Retinal pigment epithelial cell (primary cell): ENCODE results near the gene COX14.

Experiments
- DNase-seq: peaks from one replicate; pipeline ENCODE4 v3.0.0-alpha.2; 2010; ENCODE audit warnings: low read depth
- H3K4me3 ChIP-seq: 2 replicates; pipeline ENCODE4 v1.5.1; 2011; ENCODE audit warnings: mild to moderate bottlenecking, low read length, control low read depth, moderate library complexity
- TF ChIP-seq, protein P1 (sequence below): conservative IDR thresholded peaks from 2 replicates; pipeline ENCODE4 v1.5.1; 2011; ENCODE audit warnings: low read depth, low read length, control low read depth, inconsistent platforms

COX14 gene

DNA sequence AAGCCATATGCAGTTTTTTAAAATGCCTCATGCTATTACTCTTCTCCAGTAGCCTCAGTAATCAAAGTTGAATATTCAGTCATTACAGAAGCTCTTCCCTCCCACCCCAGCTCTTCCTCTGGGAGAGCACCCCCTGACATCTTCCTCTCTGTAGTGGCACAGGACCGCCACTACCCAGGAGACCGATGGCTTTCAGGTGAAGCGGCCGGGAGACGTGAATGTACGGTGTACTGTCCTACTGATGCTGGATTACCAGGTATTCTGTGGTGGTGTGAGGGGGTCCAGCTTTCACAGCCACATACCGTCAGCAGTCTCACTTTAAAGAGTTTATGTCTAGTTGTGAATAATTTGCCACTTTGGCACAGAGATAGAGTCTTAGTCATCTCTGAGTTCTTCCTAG, 22.3 kb upstream of the COX14 start:
- H3K4me3 ChIP-seq, result no peak overlapping the region
- TF ChIP-seq, protein P1, sequence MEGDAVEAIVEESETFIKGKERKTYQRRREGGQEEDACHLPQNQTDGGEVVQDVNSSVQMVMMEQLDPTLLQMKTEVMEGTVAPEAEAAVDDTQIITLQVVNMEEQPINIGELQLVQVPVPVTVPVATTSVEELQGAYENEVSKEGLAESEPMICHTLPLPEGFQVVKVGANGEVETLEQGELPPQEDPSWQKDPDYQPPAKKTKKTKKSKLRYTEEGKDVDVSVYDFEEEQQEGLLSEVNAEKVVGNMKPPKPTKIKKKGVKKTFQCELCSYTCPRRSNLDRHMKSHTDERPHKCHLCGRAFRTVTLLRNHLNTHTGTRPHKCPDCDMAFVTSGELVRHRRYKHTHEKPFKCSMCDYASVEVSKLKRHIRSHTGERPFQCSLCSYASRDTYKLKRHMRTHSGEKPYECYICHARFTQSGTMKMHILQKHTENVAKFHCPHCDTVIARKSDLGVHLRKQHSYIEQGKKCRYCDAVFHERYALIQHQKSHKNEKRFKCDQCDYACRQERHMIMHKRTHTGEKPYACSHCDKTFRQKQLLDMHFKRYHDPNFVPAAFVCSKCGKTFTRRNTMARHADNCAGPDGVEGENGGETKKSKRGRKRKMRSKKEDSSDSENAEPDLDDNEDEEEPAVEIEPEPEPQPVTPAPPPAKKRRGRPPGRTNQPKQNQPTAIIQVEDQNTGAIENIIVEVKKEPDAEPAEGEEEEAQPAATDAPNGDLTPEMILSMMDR, result no peak
- DNase-seq, result no peak

DNA sequence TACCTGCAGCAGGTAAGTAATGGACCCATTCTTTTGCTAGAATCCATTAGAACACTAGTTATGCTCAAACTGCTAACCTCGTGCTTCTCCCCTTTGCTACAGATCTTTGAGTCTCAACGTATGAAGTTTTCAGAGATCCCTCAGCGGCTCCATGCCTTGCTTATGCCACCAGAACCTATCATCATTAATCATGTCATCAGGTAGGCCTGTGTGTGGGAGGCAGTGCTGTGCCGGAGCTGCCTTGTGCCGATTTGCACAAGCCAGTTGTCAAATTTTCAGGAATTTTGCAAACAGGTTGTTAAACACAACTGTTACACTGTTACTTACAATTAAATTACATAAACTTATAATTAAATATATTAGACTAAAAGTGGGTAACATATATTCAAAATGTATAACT, 21.6 kb upstream of the COX14 start:
- no peak overlapping the region for H3K4me3 ChIP-seq
- DNase-seq, result no peak
- TF ChIP-seq, protein P1, result no peak

DNA sequence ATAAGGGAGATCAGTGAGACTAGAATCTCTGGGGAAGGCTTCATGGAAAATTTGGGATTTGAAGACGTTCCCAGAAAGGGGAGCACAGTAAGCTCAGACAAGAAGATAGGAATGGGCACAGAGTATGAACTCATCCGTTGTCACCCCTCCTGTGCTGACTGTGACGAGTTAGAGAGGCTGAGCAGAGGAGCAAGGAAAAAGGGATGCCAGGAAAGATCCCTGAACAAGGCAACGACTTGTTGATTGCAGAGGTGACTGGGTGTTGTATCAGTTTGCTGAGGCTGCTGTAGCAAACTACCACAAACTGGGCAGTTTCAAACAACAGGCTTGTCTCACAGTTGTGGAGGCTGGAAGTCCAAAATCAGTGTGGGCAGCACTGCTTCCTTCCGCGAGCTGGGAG, 14.1 kb upstream of the COX14 start:
- TF ChIP-seq, protein P1, result no peak
- no peak overlapping the region for H3K4me3 ChIP-seq
- no peak for DNase-seq

DNA sequence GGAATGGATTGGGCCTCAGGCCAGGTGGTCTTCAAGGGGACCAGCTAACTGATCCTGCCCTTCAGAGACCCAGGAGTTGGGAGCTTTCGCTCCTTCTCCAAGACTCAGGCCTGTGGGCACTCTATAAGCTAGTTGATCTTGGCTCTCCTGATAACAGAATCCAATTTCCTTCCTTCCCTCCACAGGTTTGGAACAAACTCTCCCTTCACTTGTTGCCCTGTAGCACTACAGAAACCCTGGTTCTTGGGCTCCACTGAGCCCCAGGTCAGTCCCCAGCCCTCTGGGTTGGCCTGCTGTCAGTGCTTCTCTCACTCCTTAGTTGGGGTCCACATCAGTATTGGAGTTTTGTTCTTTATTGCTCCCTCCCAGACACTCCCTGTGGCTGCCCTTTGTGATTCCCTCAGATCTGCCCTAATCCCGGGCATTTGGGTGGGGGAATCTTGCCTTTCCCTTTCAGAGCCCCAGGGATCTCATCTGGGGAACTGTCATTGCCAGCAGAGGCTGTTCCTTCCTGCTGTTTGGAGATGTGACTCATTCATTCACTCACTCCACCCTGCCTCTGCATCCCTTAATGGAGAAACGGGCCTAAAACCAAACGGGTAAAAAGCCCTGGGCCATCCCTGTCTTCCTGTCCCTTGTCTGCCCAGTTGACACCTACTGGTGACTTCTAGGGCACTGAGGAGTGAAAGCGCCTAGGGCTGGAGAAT, 12.6 kb upstream of the COX14 start:
- TF ChIP-seq, protein P1, result no peak
- H3K4me3 ChIP-seq, result no peak overlapping the region
- DNase-seq, result no peak

DNA sequence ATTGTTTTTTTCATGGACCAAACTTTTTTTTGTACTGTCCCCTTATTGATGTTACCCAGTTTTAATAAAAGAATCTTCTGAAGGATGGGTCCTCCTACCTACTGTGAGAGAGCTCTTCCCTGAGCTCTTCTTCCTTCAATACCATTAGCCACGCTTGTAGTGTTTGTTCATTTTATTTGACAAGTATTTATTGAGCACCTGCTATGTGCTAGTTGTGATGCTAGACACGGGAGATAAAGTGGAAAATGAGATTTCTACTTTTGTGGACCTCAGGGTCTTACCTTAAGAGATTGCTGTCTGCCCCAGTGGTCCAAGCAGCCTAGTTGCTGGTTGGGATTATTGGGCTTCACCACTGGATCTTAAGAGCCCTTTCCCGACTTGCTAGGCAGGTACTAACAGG, 11.5 kb upstream of the COX14 start:
- no peak for DNase-seq
- TF ChIP-seq, protein P1, result no peak
- H3K4me3 ChIP-seq, result no peak overlapping the region

DNA sequence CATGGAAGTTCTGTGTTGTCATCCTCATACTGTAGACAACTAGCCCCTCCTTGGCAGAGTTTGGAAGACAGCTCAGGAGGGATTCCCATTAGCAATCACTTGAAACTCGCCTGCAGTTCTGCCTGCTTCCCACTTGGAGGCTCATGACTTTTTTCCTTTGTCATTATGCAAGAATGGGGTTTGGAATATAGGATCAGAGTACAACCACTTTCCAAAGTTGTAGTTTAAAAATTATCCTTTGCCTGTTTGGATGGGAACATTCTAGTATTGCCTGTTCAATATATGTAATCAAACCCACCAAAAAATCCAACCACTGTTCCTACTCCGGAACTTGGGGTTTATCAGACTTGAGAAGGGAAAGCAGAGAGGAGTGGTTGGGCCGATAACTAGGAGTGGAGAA, 10.4 kb upstream of the COX14 start:
- no peak overlapping the region for H3K4me3 ChIP-seq
- no peak for DNase-seq
- TF ChIP-seq, protein P1, result peak; percentile 63

DNA sequence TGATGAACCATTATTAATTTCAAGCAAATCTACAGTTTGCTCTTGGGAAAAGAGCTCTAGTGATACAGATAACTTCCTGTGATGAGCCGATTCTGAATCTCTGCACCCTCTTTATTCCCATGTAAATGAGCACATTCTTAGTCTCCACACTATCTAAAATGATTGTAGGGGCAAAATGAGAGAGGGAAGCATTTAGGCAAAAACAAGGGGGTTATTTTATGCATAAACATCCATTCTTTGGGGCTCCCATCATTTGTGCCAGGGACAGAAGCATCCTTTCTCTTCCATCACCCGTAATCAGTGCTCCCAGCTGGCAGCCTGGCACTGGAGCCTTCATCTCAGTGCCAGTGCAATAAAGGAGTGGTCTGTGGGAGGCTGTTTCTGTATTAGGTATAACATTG, 9.9 kb upstream of the COX14 start:
- TF ChIP-seq, protein P1, result no peak
- no peak overlapping the region for H3K4me3 ChIP-seq
- DNase-seq, result no peak
